Motor neuron (in vitro differentiated cells): Measurements from ENCODE around the gene CCDC127. TPM values are rescaled to one million over a fixed set of nuclear protein-coding genes. Genes with fewer than 3 reads are reported as not detected.
A peak's percentile ranks its signal among the peaks of the same experiment; 100 is the strongest.

Experiments
- ATAC-seq, 8 experiments: fragments of 200-7000 bp; cut with Tn5 transposase; replicated peaks in 6 of 8; 2 replicates each; pipeline ENCODE4 v1.8.0; 2021; ENCODE audit warnings: mild to moderate bottlenecking in 8 of 8, moderate library complexity in 8 of 8
- H3K27ac ChIP-seq, 2 donors: fragments of 250-450 bp; sonication (Bioruptor Pico); 2 replicates each; pipeline ENCODE4 v1.9.0; 2021; ENCODE audit warnings: antibody characterized with exemption in 2 of 2, mild to moderate bottlenecking in 2 of 2, moderate library complexity in 1 of 2
- H3K4me1 ChIP-seq, 2 donors: fragments of 250-450 bp; sonication (Bioruptor Pico); replicated peaks in 1 of 2; 2 replicates each; pipeline ENCODE4 v1.6.1; 2021; ENCODE audit warnings: antibody characterized with exemption in 2 of 2, mild to moderate bottlenecking in 2 of 2, moderate library complexity in 1 of 2
- H3K4me3 ChIP-seq, 5 donors: fragments of 250-450 bp; sonication (Bioruptor Pico); 2 replicates each; pipeline ENCODE4 v1.9.0; 2021; ENCODE audit warnings: antibody characterized with exemption in 5 of 5, mild to moderate bottlenecking in 5 of 5, moderate library complexity in 4 of 5
- WGBS, 10 experiments: fragments of 450-650 bp; shearing (Covaris generic); methylation state at CpG; one replicate each; pipeline ENCODE4 v1.0.0; 2022; 5-methylcytosine and 5-hydroxymethylcytosine counted together
- in situ Hi-C, 9 experiments: fragments of 400-800 bp; cut with MboI; loops; one replicate each; pipeline ENCODE4 v1.15.0; 2021; ENCODE audit warnings: low sequenced_read_pairs in 9 of 9, low pct_unique_long_range_greater_than_20kb in 2 of 9; ENCODE audit not compliant: unreplicated experiment in 9 of 9
- total RNA-seq, 8 experiments: library from RNA; unstranded; fragments of 300-600 nt; gene quantifications; 2 replicates each; pipeline versions ENCODE4 v1.2.3 to v1.2.4, GENCODE V29; 2022

Gene CCDC127
- total RNA-seq, 8 experiments from 2014 or later = 5.9 to 10.8 (median 7.9) TPM

DNA sequence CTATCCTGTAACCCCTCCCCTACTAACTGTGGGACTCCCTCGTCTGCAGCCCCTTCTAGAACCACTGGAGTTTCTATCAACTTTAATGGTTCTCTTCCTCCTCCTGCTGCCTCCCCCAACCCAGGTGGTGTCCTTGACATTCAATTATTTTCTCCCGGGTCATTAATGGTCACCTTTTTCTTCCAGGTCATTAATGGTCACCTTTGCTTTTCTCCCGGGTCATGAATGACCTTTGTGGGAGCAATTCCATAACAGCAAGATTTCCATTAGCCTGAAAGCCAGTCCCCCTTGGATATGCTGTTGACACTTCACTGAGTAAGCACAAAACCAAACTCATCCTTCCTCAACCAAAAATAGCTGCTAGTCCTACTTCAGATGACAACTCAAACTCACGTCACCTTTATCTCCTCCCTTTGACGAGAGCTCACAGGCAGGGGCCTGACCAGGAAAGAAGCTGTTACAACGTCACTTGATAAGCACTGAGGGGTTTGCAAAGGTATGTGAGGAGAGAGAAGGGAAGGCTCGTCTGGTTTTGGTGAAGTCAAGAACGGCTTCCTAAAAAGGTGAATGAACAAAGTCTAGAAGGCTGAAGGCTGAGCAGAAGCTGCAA lies 10.9 kb downstream of the CCDC127 start:
- no peak for ATAC-seq
- in situ Hi-C loops = no loop called here
- Histone ChIP-seq H3K27ac (no peak overlapping the region), H3K4me1 (peaks cover 4 to 8% of the 10 kb centered on the region in 2 donors), H3K4me3 (no peak overlapping the region)
- WGBS, 10 experiments = 70 to 95% (median 88%) methylated on average over 2 to 6 of the region's 8 CpGs; no CpG with 5 or more reads in 1 of the 10 experiments

DNA sequence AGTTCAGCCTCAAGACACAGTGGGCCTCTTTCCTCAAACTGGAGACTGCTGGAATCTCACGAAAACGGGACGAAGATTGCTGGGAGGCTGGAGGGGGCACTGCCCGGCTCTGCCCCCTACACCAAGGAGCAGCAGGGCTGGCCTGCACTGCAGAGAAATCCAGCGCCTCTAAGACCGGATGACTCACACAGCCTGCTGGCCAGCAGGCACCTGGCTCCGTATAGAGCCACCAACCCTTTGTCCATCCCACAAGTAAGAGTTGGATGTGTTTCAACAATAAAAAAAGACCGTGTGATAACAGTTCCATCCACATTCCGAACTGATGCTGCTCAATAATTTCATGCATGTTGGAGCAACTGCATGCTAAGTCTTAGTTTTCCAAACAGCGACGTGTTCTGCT lies 11.5 kb downstream of the CCDC127 start:
- H3K27ac ChIP-seq = no peak overlapping the region
- in situ Hi-C loops = no loop called here
- ATAC-seq = no peak
- WGBS, 10 experiments = 76 to 100% (median 92%) methylated on average over 2 to 7 of the region's 11 CpGs; no CpG with 5 or more reads in 3 of the 10 experiments
- no peak overlapping the region for H3K4me3 ChIP-seq
- peaks cover 4 to 8% of the 10 kb centered on the region in 2 donors for H3K4me1 ChIP-seq

DNA sequence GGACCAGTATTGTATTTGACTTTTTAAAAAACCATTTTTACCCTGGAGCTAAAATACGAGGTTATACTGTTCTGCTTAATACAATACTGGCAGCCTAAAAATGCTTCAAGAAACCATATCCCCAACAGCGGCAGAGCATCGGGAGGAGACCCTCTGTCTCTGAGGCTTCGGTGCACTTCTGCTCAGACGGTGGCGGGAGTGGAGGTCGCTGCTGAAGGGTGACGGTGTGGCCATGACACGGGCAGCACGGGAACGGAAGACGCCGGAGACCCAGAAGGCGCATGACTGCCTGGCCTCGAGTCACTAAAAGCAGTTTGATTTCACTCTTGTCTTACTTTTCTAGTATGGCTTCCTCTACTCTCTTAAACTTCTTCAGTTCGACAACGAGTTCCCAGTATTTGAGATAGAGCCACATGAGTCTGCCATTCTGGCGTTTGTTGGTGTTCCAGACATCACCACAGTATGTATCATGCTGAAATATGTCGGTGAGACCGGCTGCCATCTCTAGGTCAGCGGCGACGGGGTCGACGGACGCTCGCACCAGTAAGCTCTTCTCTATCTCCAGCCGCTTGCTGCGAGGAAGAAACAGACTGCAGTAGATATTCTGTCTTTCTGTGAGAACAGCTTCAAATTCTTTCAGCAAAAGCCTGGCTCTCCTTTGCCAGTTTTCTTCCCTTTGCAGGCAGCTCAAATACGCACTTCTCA lies 12.8 kb downstream of the CCDC127 start:
- H3K4me1 ChIP-seq = peaks cover 4 to 6% of the 10 kb centered on the region in 2 donors
- no peak overlapping the region for H3K27ac ChIP-seq
- in situ Hi-C loops = no loop called here
- no peak for ATAC-seq
- H3K4me3 ChIP-seq = no peak overlapping the region
- 77 to 100% (median 94%) methylated on average over 4 to 17 of the region's 30 CpGs; no CpG with 5 or more reads in 1 of the 10 experiments for WGBS, 10 experiments

DNA sequence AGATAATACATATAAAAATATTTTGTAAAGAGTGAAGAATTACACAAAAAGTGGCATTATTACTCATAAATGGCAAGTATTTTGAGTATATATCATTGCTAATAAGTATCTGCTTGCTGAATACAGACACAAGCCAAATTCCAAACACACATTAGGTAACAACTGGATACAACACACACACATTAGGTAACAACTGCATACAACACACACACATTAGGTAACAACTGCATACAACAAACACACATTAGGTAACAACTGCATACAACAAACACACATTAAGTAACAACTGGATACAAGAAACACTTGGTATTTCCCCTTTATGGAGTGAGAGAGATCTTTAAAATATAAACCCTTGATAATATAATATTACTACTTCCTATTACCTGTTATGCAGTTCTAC lies 13.5 kb downstream of the CCDC127 start:
- Histone ChIP-seq H3K4me1 (no peaks in the 10 kb centered on the region), H3K4me3 (no peak overlapping the region), H3K27ac (no peak overlapping the region)
- in situ Hi-C loops = no loop called here
- ATAC-seq = no peak

DNA sequence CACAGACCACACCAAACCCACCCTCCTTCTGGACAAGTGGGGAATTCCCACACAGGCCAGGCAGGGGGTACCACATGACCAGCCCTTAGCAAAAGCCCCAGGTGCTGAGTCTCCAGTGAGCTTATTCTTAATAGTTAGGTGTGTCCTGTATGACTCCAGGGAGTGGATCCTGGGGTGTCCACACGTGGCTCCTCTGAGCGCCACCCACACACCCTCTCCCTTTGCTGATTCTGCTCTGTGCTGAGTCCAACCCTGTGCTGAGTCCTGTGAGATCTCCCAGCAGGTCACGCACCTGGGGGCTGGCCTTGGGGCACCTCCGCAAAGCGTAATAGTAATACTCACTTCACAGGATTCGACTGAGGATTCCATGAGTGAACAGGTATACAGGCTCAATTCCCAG lies 14.0 kb downstream of the CCDC127 start:
- Histone ChIP-seq H3K27ac (no peak overlapping the region), H3K4me1 (no peaks in the 10 kb centered on the region), H3K4me3 (no peak overlapping the region)
- 86 to 100% (median 95%) methylated on average over 1 to 5 of the region's 6 CpGs; no CpG with 5 or more reads in 6 of the 10 experiments for WGBS, 10 experiments
- peak in 3 of 8 experiments; percentile 3 to 59 (median 13) for ATAC-seq
- in situ Hi-C loops = no loop called here

DNA sequence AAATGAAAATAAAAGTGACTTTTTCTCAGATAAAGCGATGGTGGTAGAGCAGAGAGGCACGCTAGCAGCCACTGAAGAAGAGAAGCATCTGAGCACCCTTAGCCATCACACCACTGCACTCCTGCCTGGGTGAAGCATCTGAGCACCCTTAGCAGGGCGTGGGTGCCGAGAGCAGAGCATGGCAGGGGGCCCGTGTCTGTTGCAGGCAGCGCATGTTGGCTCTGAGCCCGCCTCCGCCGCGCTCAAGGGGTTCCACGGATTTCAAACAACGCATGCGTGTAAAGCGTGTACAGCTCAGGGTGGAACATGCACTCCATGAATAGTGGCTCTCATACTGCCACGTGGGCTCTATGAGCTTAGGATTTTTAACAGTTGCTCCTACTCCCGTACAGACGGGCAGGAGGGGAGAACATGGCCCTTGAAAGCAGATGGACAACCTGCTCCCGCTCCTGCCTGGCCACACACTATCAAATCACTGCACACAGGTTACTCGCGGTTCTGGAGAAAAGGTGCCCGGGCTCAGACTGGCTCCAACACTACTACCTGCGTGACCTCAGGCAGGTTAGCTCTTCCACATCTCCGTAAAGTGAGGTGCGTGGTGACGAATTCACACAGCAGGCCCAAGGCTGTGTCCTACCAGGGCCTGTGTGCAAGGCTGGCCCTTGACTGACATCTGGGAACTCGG lies 14.6 kb downstream of the CCDC127 start:
- 83 to 100% (median 90%) methylated on average over 1 to 18 of the region's 26 CpGs; no CpG with 5 or more reads in 5 of the 10 experiments for whole genome bisulfite sequencing, 10 experiments
- ATAC-seq = peak in 2 of 8 experiments; percentile 6 to 16
- Histone ChIP-seq H3K27ac (no peak overlapping the region), H3K4me3 (no peak overlapping the region), H3K4me1 (peaks cover 0 to under 1% of the 10 kb centered on the region in 2 donors)
- in situ Hi-C loops = no loop called here

DNA sequence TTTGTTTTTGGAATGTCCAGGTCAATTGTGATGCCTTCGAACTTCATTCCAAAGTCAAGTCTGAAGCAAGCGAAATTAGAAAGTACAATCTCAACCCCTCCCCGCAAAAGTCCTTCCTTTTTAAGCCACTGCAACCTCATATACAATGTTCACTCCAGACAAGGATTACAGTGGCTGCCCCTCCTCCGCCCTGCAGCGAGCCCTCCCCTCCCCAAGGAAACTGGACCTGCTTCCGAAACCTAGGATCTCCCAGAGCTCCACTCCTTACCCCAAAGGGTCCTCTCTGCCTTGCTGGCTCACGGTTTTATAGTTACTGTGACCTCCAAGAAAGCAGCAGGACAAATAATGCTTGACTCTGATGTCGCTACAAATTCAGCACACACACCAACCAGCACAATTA lies 16.3 kb downstream of the CCDC127 start:
- 60 to 100% (median 90%) methylated on average over 1 to 3 of the region's 8 CpGs; no CpG with 5 or more reads in 4 of the 10 experiments for WGBS, 10 experiments
- Histone ChIP-seq H3K27ac (no peak overlapping the region), H3K4me1 (peaks cover 6 to 13% of the 10 kb centered on the region in 2 donors), H3K4me3 (no peak overlapping the region)
- in situ Hi-C loops = no loop called here
- peak in 1 of 8 experiments; percentile 23 for ATAC-seq

DNA sequence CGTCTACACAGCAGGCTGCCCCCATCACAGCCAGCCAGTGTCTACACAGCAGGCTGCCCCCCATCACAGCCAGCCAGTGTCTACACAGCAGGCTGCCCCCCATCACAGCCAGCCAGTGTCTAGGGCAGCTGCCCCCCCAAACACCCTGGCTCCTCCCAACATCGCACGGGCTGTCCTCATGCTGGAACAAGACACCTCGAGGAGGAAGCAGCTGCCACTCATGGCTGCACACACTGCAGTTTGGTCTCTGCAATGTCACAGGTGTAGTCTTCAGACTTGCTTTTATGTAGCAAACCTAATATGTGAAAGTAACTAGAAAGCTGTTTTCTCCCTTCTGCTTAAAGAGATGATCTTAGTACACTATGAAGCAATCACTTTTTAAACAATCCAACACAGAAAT lies 17.0 kb downstream of the CCDC127 start:
- Histone ChIP-seq H3K4me3 (no peak overlapping the region), H3K27ac (no peak overlapping the region), H3K4me1 (peaks cover 6 to 20% of the 10 kb centered on the region in 2 donors)
- in situ Hi-C loops = no loop called here
- ATAC-seq = no peak
- 0 to 50% (median 49%) methylated on average over 1 to 2 of the region's 4 CpGs; no CpG with 5 or more reads in 6 of the 10 experiments for WGBS, 10 experiments

DNA sequence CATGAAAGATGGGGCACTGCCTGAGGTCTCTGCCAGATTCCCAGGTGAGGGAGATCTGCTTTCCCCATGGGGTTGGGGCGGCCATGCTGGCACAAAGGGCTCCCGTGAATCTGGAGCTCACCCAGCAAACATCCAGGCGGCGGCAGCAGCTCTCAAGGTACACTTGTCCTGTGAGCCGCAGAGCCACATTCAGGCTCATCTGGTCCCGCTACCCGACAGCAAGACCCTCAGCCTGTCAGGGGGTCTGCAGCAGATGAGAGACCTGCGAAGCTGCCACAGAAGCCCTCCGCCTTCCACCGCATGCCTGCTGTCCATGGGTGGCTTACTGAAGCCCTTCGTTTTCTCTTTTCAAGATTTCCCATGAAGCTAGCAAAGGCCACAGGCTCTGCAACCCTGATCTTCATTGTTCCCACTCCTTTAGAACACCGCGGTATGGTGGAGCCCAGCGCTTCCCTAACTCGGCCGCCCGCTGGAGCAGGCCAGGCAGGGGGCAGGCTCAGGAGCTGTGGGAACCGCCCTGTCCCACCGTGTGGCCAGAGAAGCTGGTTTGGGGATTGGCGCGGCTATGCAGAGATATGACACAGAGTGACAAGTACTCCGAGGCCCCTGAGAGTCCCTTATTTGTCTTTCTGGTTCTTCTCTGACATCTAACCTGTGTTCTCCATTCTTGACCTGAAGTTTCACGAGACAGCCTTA lies 17.9 kb downstream of the CCDC127 start:
- peak in 2 of 8 experiments; percentile 31 to 38 for ATAC-seq
- in situ Hi-C loops = no loop called here
- H3K27ac ChIP-seq = no peak overlapping the region
- no peak overlapping the region for H3K4me3 ChIP-seq
- 69 to 100% (median 87%) methylated on average over 1 to 12 of the region's 23 CpGs; no CpG with 5 or more reads in 2 of the 10 experiments for WGBS, 10 experiments
- H3K4me1 ChIP-seq = peaks cover 6 to 22% of the 10 kb centered on the region in 2 donors

DNA sequence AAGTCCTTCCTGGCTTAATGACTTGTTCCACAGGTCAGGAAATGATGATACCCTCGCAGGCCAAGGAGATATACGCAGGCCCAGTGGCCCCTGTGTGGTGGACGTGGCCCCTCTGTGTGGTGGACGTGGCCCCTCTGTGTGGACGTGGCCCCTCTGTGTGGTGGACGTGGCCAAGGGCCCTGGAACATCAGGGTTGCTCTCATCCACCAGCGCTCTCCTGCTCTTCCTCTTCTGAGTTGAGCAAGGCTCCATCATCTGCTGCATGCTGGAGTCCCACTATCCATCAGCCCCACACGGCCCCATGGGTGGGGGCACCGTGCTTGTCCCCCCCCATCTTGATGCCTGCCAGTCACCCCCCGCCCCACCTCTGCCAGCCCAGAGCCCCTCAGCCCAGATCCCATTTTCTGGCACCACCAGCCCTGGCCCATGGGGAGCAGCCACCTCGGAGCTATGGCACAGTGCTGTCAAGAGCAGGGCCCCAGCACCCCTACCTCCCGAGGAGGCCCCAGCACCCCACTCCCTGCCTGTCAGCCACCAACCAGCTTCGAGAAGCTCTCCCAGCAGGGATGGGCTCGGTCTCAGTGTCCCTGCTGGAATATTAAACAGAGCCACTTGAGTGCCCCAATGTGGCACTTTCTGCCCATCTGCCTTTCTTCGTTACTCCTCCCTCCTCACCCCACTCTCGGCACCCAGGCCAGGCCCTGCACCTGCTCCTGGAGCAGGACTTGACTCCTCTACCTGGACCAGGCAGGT lies 18.6 kb downstream of the CCDC127 start:
- Histone ChIP-seq H3K4me1 (peaks cover 6 to 22% of the 10 kb centered on the region in 2 donors), H3K27ac (no peak overlapping the region), H3K4me3 (no peak overlapping the region)
- ATAC-seq = no peak
- WGBS, 10 experiments = 100% methylated on average over 2 of the region's 16 CpGs; no CpG with 5 or more reads in 8 of the 10 experiments
- in situ Hi-C loops = no loop called here

DNA sequence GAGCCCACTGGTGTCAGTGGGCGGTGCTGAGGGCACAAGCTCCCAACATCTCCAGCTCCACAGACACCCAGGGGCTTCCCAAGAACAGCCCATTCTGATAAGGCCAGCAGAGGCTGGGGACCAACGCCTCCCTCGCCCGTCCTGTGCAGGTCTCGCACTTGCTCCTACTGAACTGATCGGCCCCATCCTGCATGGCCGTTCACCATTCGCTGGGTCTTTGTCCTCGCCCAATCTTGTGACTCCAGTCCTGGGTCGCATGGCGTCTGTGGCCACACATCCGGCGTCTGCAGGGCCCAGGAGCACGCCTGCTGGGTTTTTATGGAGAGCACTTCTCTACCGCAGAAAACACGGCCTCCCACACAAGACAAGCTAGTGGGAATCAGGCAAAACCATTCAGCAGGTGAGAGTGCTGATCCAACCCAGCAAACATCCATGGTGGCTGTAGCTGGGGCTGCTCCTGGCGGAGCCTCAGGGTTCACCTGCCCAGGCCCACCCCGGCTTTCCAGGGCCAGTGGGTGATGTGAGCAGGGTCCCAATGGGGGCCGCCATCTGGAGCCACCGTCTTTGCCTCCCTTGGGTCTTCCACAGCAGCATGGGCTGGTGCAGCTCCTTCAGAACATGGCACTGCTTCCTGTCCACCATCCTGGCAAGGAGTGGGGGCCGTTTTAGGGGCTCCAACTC lies 19.3 kb downstream of the CCDC127 start:
- 86 to 100% methylated on average over 1 to 6 of the region's 21 CpGs; no CpG with 5 or more reads in 8 of the 10 experiments for WGBS, 10 experiments
- no peak for ATAC-seq
- Histone ChIP-seq H3K4me1 (peaks cover 6 to 22% of the 10 kb centered on the region in 2 donors), H3K4me3 (no peak overlapping the region), H3K27ac (no peak overlapping the region)
- in situ Hi-C loops = no loop called here
